Inflammatory macrophage (primary cell): Measurements from ENCODE around the gene MYBPHL.

Source experiments
- DNase-seq, 2 donors: peaks; one replicate each; pipeline ENCODE4 v3.0.0-alpha.2; 2020 to 2022

MYBPHL gene

GRCh38 chr1:109251277-109252166 lies 55.3 kb downstream of the MYBPHL start:
- no peak for DNase-seq

DNA sequence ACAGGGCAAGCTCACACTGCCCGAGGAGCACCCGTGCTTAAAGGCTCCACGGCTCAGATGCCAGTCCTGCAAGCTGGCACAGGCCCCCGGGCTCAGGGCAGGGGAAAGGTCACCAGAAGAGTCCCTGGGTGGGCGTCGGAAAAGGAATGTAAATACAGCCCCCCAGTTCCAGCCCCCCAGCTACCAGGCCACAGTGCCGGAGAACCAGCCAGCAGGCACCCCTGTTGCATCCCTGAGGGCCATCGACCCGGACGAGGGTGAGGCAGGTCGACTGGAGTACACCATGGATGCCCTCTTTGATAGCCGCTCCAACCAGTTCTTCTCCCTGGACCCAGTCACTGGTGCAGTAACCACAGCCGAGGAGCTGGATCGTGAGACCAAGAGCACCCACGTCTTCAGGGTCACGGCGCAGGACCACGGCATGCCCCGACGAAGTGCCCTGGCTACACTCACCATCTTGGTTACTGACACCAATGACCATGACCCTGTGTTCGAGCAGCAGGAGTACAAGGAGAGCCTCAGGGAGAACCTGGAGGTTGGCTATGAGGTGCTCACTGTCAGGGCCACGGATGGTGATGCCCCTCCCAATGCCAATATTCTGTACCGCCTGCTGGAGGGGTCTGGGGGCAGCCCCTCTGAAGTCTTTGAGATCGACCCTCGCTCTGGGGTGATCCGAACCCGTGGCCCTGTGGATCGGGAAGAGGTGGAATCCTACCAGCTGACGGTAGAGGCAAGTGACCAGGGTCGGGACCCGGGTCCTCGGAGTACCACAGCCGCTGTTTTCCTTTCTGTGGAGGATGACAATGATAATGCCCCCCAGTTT lies 56.1 kb downstream of the MYBPHL start:
- DNase-seq = no peak

DNA sequence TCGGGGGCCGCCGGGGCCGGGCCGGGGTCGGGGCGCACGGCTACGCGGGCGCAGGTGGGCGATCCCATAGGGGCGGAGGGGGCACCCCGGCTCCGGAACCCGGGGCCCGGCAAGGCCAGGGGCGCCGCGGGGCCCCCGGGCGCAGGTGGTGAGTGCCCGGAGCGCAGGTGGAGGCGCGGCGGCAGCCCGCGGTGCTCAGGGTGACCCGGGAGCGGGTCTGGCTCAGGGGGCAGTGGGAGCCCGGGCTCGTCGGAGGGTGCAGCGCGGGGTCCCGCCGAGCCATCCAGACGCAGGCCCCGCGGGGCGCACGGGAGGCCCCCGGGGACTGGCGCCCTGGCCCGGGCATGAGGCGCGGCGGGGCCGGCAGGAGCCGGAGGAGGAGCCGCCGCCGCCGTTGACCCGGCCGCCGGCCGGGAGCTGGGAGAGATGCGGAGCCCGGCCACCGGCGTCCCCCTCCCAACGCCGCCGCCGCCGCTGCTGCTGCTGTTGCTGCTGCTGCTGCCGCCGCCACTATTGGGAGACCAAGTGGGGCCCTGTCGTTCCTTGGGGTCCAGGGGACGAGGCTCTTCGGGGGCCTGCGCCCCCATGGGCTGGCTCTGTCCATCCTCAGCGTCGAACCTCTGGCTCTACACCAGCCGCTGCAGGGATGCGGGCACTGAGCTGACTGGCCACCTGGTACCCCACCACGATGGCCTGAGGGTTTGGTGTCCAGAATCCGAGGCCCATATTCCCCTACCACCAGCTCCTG lies 57.0 kb downstream of the MYBPHL start:
- DNase-seq = no peak

GRCh38 chr1:109248797-109249629 lies 57.8 kb downstream of the MYBPHL start, which contains the start of gene CELSR2:
Gene CELSR2, plus strand, starts transcription at chr1:109249539. Its CDS starts 541 bp downstream, at chr1:109250080.
- DNase-seq = peak; percentile 46 to 56

GRCh38 chr1:109248444-109248796 lies 58.4 kb downstream of the MYBPHL start:
- no peak for DNase-seq

GRCh38 chr1:109247401-109248365 lies 59.1 kb downstream of the MYBPHL start:
- peak in 1 of 2 donors; percentile 33 for DNase-seq

DNA sequence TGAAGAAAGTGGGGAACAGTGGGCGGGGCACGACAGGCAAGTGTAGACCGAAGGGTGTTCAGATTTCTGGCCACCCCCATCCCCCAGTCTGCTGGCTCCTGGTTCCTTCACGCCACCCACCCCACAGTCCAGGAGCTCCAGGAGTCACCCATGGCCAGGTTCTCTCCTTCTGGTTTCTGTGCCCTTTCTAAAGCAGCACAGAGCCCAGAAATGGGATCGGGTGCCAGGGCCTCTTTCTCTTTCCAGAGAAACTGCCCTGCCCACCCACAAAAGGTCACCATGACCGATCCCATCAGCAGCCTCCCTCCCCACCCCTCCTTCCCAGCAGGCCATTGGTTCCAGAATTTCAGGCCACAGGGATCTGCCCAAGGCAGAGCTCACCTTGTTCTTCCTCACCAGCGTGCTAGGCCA lies 60.7 kb downstream of the MYBPHL start:
- no peak for DNase-seq

GRCh38 chr1:109243860-109244552 lies 62.8 kb downstream of the MYBPHL start:
- DNase-seq = no peak

DNA sequence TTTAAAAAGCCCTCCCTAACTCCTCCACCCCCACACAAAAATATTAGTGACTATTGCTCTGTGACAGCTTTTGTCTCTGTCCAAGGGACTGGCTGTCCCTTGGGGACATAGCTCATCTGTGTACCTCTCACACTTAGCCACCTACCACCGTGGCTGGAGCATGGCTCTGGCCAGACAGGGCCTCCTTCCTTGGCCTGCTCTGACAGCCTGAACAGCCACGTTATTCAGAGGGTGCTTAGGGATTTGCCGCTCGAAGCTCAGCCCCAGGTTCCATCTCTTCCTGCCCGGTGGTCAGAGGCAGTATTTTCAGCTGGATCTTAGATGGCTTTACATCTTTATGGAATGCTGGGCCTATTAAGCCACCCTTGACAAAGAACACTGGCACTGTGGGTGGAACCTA lies 63.6 kb downstream of the MYBPHL start:
- no peak for DNase-seq

DNA sequence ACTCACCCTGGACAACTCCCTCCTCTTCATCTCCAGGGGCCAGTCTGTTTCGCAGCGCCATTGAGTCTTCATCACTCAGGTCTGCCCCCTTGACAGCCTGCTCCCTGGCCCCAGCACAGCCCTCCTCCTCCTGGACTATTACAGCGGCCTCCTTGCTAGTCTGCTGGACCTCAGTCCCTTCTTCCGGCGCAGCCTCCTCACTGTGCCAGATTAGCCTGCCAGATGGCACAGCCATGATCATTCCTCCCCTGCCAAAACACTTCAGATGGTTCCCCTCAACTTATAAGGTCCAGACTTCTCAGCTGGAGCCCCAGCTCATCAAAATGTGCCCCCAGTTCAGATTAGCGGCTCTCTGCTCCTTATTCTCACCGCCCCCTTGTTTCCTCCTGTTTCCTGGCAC lies 64.4 kb downstream of the MYBPHL start:
- no peak for DNase-seq
